Cardiac muscle cell (in vitro differentiated cells and primary cell): ENCODE results near the gene CD59. TPM values are rescaled to one million over a fixed set of nuclear protein-coding genes. Genes with fewer than 3 reads are reported as not detected.
"Not testable (repeated sequence)": the region's sequence is repeated elsewhere in the genome, so short reads cannot be mapped to it uniquely, and the experiment has no call there.

Experiments used
- DNase-seq, 2 donors: peaks; one replicate each; pipeline versions ENCODE4 v3.0.0 to v3.0.0-alpha.2; 2010 to 2017; ENCODE audit warnings: low read depth in 1 of 2, low spot score in 1 of 2
- H3K27ac ChIP-seq: fragments of 200-600 bp; sonication (generic); 2 replicates; pipeline ENCODE4 v1.5.1; 2016
- H3K27me3 ChIP-seq: fragments of 200-600 bp; sonication (generic); 2 replicates; pipeline ENCODE4 v1.6.0; 2016; ENCODE audit warnings: control low read depth
- H3K36me3 ChIP-seq: fragments of 200-600 bp; sonication (generic); 2 replicates; pipeline ENCODE4 v1.5.1; 2016; ENCODE audit warnings: control low read depth
- H3K4me1 ChIP-seq: fragments of 200-600 bp; sonication (generic); 2 replicates; pipeline ENCODE4 v1.8.1; 2017; ENCODE audit warnings: low read depth, mild to moderate bottlenecking, mixed run types
- H3K4me3 ChIP-seq: fragments of 200-600 bp; sonication (generic); 2 replicates; pipeline ENCODE4 v1.5.1; 2016; ENCODE audit warnings: mild to moderate bottlenecking
- H3K9me3 ChIP-seq: fragments of 200-600 bp; sonication (generic); 2 replicates; pipeline ENCODE4 v1.5.1; 2017; ENCODE audit warnings: low read depth, mild to moderate bottlenecking, control low read depth
- CTCF ChIP-seq: IDR thresholded peaks from 2 replicates; pipeline ENCODE4 v1.5.1; 2012; ENCODE audit warnings: low read depth, mild to moderate bottlenecking, low read length
- polyA plus RNA-seq: library from polyadenylated mRNA; unstranded; fragments of >200 nt; fragmentation: Nextera tagmentation; extraction: Ambion mirVana; gene quantifications from 2 replicates; pipeline ENCODE4 v1.2.1, GENCODE V29; 2016
- total RNA-seq: library from RNA; depleted of rRNA; stranded (reverse); fragments of >200 nt; gene quantifications from 2 replicates; pipeline ENCODE4 v1.2.3, GENCODE V29; 2016

CD59 gene
- total and polyA plus RNA-seq, 2 experiments from 2014 or later, result 60.6 to 108 TPM

DNA sequence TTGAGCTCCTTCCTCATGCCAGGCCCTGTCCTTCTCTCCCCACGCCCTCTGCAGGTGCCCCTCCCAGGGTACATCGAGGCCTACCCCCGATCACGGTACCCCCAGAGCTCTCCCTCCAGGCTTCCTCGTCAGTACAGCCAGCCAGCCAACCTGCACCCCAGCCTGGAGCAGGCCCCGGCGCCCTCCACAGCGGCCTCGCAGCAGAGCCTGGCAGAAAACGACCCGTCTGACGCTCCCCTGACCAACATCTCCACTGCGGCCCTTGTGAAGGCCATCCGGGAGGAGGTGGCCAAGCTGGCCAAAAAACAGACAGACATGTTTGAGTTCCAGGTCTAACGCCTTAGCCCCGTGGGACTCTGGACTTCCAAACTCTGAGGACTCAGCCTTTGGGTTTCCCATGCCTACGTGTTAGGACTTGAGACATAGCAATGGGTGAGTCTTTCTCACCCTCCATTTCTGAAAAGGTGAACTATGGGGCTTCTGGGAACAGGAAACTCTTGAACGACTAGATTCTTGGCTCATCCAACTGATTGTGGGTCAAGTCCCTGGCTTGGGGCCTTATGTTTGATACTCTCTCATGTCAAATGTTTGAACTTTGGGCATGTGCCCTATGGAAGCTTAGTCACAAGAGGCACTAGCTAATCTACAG, 68.3 kb downstream of the CD59 start:
- Histone ChIP-seq H3K27me3 (no peaks in the 10 kb centered on the region), H3K36me3 (no peaks in the 10 kb centered on the region), H3K27ac (no peak overlapping the region), H3K4me1 (no peaks in the 10 kb centered on the region), H3K4me3 (no peak overlapping the region), H3K9me3 (no peaks in the 10 kb centered on the region)
- no peak for DNase-seq
- no peak for TF ChIP-seq CTCF

DNA sequence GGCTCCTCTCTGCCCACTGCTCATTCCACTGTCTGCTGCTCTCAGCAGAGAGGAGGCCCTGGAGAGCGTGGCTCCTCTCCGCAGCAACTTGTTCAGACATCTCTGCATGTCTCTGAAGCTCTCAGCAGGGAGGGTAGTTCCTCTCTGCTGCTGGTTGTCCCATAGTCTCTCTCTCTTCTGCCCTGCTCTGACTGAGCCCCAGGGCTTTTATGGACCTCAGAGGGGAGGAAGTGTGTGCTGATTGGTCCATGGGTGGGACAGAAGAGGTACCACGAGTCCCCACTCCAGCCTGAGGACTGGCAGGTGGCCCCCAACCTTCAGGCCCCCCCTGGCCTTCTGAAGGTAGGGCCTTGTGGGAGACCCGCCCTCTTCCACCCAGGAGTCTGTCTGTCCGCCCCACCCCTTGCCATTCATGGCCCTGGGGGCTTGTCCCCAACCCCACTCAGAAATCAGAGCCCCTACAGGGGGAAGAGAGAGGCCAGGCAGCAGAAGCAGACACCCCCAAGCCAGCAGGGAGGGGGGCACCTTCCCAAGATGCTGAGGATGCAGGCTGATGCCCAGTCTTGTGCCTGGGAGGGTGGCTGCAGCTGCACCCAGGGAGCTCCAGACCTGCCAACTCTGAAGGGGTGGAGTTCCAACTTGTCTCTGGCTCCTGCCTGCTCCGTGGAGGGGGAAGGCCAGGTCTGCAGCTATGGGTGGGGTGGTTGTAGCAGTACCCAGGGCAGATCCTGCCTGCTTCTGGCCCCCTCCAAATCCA, 70.7 kb downstream of the CD59 start:
- Histone ChIP-seq H3K4me3 (no peak overlapping the region), H3K4me1 (no peaks in the 10 kb centered on the region), H3K36me3 (no peaks in the 10 kb centered on the region), H3K27ac (no peak overlapping the region), H3K27me3 (no peaks in the 10 kb centered on the region), H3K9me3 (no peaks in the 10 kb centered on the region)
- no peak for DNase-seq
- TF ChIP-seq CTCF, result no peak

DNA sequence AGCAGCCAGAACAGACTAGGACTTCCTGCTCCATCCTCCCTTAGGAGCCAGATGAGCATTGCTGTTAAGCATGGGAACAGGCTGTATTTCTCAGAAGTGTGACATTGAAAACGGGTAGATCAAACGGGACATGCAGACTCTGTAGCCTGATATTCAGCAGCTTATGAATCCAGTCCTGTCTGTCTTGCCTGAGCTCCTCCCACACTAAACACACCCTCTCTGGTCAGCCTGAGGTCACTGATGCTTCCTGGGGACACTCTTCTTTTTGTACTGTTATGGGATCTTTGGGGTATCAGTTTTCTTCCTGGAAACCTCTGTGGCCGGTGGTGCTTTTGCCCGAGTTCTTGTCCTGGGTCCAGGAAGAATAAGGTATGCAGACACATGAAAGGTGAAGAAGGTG, 71.4 kb downstream of the CD59 start:
- no peak for DNase-seq
- Histone ChIP-seq H3K36me3 (no peaks in the 10 kb centered on the region), H3K27me3 (no peaks in the 10 kb centered on the region), H3K27ac (no peak overlapping the region), H3K4me1 (no peaks in the 10 kb centered on the region), H3K4me3 (no peak overlapping the region), H3K9me3 (no peaks in the 10 kb centered on the region)
- TF ChIP-seq CTCF, result no peak

DNA sequence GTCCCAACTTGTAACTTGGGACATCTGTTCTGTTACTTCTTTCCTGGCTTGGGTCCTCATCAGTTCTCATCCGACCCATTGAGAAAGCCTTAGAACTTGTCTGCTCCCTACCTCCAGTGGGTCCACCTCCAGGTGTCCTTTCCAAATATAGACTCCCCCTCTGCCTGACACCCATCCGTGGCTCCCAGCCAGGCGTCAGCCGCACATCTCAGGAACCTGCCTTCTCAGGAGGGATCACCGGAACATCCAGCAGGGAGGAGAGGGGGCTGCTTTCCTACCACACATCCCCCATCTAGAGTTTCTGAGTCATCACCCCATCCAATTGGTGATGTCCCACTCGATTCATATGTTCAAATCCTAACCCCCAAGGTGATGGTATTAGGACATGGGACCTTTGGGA, 72.1 kb downstream of the CD59 start:
- no peak for TF ChIP-seq CTCF
- Histone ChIP-seq H3K36me3 (no peaks in the 10 kb centered on the region), H3K27ac (no peak overlapping the region), H3K27me3 (no peaks in the 10 kb centered on the region), H3K4me3 (no peak overlapping the region), H3K4me1 (no peaks in the 10 kb centered on the region), H3K9me3 (no peaks in the 10 kb centered on the region)
- no peak for DNase-seq

GRCh38 chr11:33663121-33663520, 73.1 kb downstream of the CD59 start:
- Histone ChIP-seq H3K4me1 (no peaks in the 10 kb centered on the region), H3K36me3 (no peaks in the 10 kb centered on the region), H3K9me3 (no peaks in the 10 kb centered on the region), H3K4me3 (no peak overlapping the region), H3K27ac (no peak overlapping the region), H3K27me3 (no peaks in the 10 kb centered on the region)
- DNase-seq, result no peak
- TF ChIP-seq CTCF, result no peak

GRCh38 chr11:33661526-33661925, 74.7 kb downstream of the CD59 start:
- DNase-seq, H3K4me1 ChIP-seq, H3K9me3 ChIP-seq, H3K36me3 ChIP-seq, H3K27me3 ChIP-seq, H3K27ac ChIP-seq, H3K4me3 ChIP-seq: not testable (repeated sequence)
